CD14-positive monocyte (primary cell): ENCODE results near the gene OLFM2. TPM values are rescaled to one million over a fixed set of nuclear protein-coding genes. Genes with fewer than 3 reads are reported as not detected.

Source experiments
- DNase-seq, 3 donors: peaks; one replicate each; pipeline ENCODE4 v3.0.0-alpha.2; 2011 to 2022
- H2AFZ ChIP-seq: 2 replicates; pipeline ENCODE4 v1.6.0; 2012; ENCODE audit warnings: mild to moderate bottlenecking, low read depth, low read length, inconsistent platforms; ENCODE audit not compliant: insufficient read depth, poor library complexity, severe bottlenecking
- H3K27ac ChIP-seq, 2 donors: 1 replicate in 1 of 2; 2 replicates in 1 of 2; pipeline ENCODE4 v1.5.1; 2012 to 2013; ENCODE audit warnings: low read length in 2 of 2, control low read depth in 1 of 2, inconsistent platforms in 1 of 2, low read depth in 1 of 2, mild to moderate bottlenecking in 1 of 2
- H3K27me3 ChIP-seq, 2 donors: one replicate each; pipeline versions ENCODE4 v1.6.0 to v1.6.1; 2011 to 2013; ENCODE audit warnings: low read length in 2 of 2; ENCODE audit not compliant: control insufficient read depth in 2 of 2, insufficient read depth in 2 of 2
- H3K36me3 ChIP-seq, 2 donors: replicated peaks in 1 of 2; 1 replicate in 1 of 2; 2 replicates in 1 of 2; pipeline versions ENCODE4 v1.5.1 to v1.6.1; 2012 to 2013; ENCODE audit warnings: low read length in 2 of 2, control low read depth in 1 of 2, inconsistent platforms in 1 of 2, mild to moderate bottlenecking in 1 of 2; ENCODE audit not compliant: insufficient read depth in 2 of 2, control insufficient read depth in 1 of 2
- H3K4me1 ChIP-seq, 2 donors: 1 replicate in 1 of 2; 2 replicates in 1 of 2; pipeline versions ENCODE4 v1.5.1 to v1.6.1; 2012 to 2013; ENCODE audit warnings: low read length in 2 of 2, control low read depth in 1 of 2, inconsistent platforms in 1 of 2, mild to moderate bottlenecking in 1 of 2, moderate library complexity in 1 of 2; ENCODE audit not compliant: insufficient read depth in 2 of 2, control insufficient read depth in 1 of 2
- H3K4me2 ChIP-seq: replicated peaks from 2 replicates; pipeline ENCODE3; 2012; ENCODE audit warnings: low read length, moderate library complexity, mild to moderate bottlenecking; ENCODE audit not compliant: poor library complexity, severe bottlenecking; ENCODE audit errors: extremely low read depth
- H3K4me3 ChIP-seq, 3 experiments: fragments of 200-600 bp in 1 of 3; sonication (generic) in 1 of 3; replicated peaks in 1 of 3; 1 replicate in 2 of 3; 2 replicates in 1 of 3; pipeline ENCODE4 v1.5.1; 2011 to 2013; ENCODE audit warnings: low read length in 3 of 3, mild to moderate bottlenecking in 3 of 3, control low read depth in 2 of 3, low read depth in 2 of 3, inconsistent platforms in 1 of 3, moderate library complexity in 1 of 3
- H3K79me2 ChIP-seq: 2 replicates; pipeline ENCODE4 v1.6.0; 2012; ENCODE audit warnings: mild to moderate bottlenecking, control low read depth, inconsistent platforms, low read length, moderate library complexity; ENCODE audit not compliant: insufficient read depth
- H3K9ac ChIP-seq: 2 replicates; pipeline ENCODE4 v1.6.0; 2017; ENCODE audit warnings: low read length, mild to moderate bottlenecking; ENCODE audit not compliant: insufficient read depth, poor library complexity, severe bottlenecking
- H3K9me3 ChIP-seq, 2 donors: replicated peaks in 1 of 2; 1 replicate in 1 of 2; 2 replicates in 1 of 2; pipeline versions ENCODE4 v1.5.1 to v1.6.1; 2012 to 2013; ENCODE audit warnings: low read length in 2 of 2, control low read depth in 1 of 2; ENCODE audit not compliant: control insufficient read depth in 1 of 2, insufficient read depth in 1 of 2
- H4K20me1 ChIP-seq: 2 replicates; pipeline ENCODE4 v1.6.0; 2012; ENCODE audit warnings: mild to moderate bottlenecking, low read length, control low read depth, moderate library complexity; ENCODE audit not compliant: insufficient read depth
- H3K27ac Mint-ChIP-seq, 7 donors: one replicate each; pipeline ENCODE4 v1.8.0; 2020; ENCODE audit warnings: mild to moderate bottlenecking in 7 of 7, mixed read lengths in 7 of 7, moderate library complexity in 6 of 7, inconsistent platforms in 2 of 7
- H3K27me3 Mint-ChIP-seq, 3 donors: one replicate each; pipeline ENCODE4 v1.8.0; 2021 to 2022; ENCODE audit warnings: low read depth in 3 of 3, mild to moderate bottlenecking in 3 of 3, mixed read lengths in 3 of 3, moderate library complexity in 3 of 3, inconsistent platforms in 1 of 3
- H3K36me3 Mint-ChIP-seq, 2 donors: one replicate each; pipeline ENCODE4 v1.8.0; 2020; ENCODE audit warnings: mixed read lengths in 2 of 2, inconsistent platforms in 1 of 2, mild to moderate bottlenecking in 1 of 2
- H3K4me1 Mint-ChIP-seq: one replicate; pipeline ENCODE4 v1.8.0; 2020; ENCODE audit warnings: mild to moderate bottlenecking, mixed read lengths
- H3K4me3 Mint-ChIP-seq, 2 donors: one replicate each; pipeline ENCODE4 v1.8.0; 2020; ENCODE audit warnings: mild to moderate bottlenecking in 2 of 2, mixed read lengths in 2 of 2, moderate library complexity in 1 of 2
- H3K9me3 Mint-ChIP-seq, 7 donors: one replicate each; pipeline ENCODE4 v1.8.0; 2020 to 2022; ENCODE audit warnings: mixed read lengths in 7 of 7, mild to moderate bottlenecking in 6 of 7, moderate library complexity in 6 of 7, inconsistent platforms in 2 of 7
- WGBS: methylation state at CpG from one replicate; pipeline ENCODE4 v1.1.5; 2013; ENCODE audit warnings: missing lambda C conversion rate; ENCODE audit not compliant: insufficient coverage; 5-methylcytosine and 5-hydroxymethylcytosine counted together
- intact Hi-C, 2 donors: fragments of 100-400 bp; cut with micrococcal nuclease; formaldehyde crosslinking; loops; one replicate each; pipeline versions ENCODE4 v1.15.0 to v1.15.1; 2023
- polyA plus RNA-seq, 3 donors: library from polyadenylated mRNA; depleted of rRNA in 1 of 3; unstranded in 2 of 3; stranded (reverse) in 1 of 3; fragments of 300-500 nt in 2 of 3; fragments of >200 nt in 1 of 3; fragmentation: Illumina TruSeq in 2 of 3; gene quantifications; 1 replicate in 2 of 3; 2 replicates in 1 of 3; pipeline ENCODE4 v1.2.3, GENCODE V29; 2012 to 2021
- TF ChIP-seq, protein P1 (sequence below): fragments of 200-600 bp; IDR thresholded peaks from one replicate; pipeline ENCODE4 v1.8.0; 2022; ENCODE audit warnings: antibody characterized with exemption, mild to moderate bottlenecking

OLFM2 gene
- polyA plus RNA-seq, 3 donors, result not detected

DNA sequence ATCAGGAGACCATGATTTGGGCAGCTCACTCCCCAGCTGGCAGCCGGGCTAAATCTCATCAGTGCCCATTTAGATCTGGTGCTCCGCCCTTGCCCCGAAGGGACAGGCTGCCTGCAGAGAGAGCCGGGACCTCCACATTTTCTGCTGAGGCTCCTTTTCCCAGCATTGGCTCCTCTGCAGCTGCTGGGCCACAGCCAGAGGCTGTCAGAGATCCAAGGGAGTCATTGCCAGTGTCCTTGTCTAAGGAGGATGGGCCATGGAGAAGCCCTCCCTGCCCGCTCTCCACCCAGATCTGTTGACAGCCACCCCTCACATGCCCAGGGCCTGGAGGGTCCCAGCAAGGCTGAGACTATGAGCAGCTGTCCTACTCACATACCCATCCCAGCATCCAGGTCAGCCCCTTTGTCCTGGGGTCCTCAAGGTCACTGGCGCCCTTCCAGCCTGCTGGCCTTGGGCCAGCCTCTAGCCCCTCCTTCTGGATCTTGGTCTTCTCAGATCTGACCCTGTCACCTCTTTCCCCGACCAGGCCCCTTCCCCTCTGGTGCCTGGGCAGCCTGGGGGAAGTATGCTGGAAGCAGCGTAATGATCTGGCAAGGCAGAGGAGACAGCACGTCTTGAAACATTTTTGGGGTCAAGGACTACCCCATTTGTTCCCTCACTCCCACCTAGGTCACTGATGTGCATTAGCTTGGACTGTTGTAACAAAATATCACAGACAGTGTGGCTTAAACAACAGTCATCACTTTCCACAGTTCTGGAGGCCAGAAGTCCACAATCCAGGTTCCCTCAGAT is 93.3 kb downstream of the OLFM2 start:
- no peak overlapping the region for H2AFZ ChIP-seq
- peaks cover 7% of the 10 kb centered on the region for H4K20me1 ChIP-seq
- H3K4me2 ChIP-seq, result no peak overlapping the region
- H3K36me3 ChIP-seq, result peaks cover 93 to 100% of the 10 kb centered on the region in 2 donors
- intact Hi-C loops, result no loop called here
- H3K27me3 ChIP-seq, result no peaks in the 10 kb centered on the region
- no peaks in the 10 kb centered on the region for H3K4me1 ChIP-seq
- H3K4me3 ChIP-seq, result no peak overlapping the region
- peaks cover 21 to 28% (median 23%) of the 10 kb centered on the region in 7 donors for H3K9me3 Mint-ChIP-seq
- H3K27ac Mint-ChIP-seq, result no peak overlapping the region
- no peak overlapping the region for H3K27ac ChIP-seq
- no peak for DNase-seq
- H3K4me1 Mint-ChIP-seq, result no peaks in the 10 kb centered on the region
- H3K79me2 ChIP-seq, result peaks cover 32% of the 10 kb centered on the region
- TF ChIP-seq, protein P1, sequence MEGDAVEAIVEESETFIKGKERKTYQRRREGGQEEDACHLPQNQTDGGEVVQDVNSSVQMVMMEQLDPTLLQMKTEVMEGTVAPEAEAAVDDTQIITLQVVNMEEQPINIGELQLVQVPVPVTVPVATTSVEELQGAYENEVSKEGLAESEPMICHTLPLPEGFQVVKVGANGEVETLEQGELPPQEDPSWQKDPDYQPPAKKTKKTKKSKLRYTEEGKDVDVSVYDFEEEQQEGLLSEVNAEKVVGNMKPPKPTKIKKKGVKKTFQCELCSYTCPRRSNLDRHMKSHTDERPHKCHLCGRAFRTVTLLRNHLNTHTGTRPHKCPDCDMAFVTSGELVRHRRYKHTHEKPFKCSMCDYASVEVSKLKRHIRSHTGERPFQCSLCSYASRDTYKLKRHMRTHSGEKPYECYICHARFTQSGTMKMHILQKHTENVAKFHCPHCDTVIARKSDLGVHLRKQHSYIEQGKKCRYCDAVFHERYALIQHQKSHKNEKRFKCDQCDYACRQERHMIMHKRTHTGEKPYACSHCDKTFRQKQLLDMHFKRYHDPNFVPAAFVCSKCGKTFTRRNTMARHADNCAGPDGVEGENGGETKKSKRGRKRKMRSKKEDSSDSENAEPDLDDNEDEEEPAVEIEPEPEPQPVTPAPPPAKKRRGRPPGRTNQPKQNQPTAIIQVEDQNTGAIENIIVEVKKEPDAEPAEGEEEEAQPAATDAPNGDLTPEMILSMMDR, result no peak
- peaks cover 87 to 96% of the 10 kb centered on the region in 2 donors for H3K36me3 Mint-ChIP-seq
- WGBS, result 95% methylated on average over 6 of the region's 9 CpGs
- H3K4me3 Mint-ChIP-seq, result no peak overlapping the region
- H3K9me3 ChIP-seq, result peaks cover 25 to 30% of the 10 kb centered on the region in 2 donors
- peaks cover 0 to 3% (median 0%) of the 10 kb centered on the region in 3 donors for H3K27me3 Mint-ChIP-seq
- H3K9ac ChIP-seq, result no peak overlapping the region

DNA sequence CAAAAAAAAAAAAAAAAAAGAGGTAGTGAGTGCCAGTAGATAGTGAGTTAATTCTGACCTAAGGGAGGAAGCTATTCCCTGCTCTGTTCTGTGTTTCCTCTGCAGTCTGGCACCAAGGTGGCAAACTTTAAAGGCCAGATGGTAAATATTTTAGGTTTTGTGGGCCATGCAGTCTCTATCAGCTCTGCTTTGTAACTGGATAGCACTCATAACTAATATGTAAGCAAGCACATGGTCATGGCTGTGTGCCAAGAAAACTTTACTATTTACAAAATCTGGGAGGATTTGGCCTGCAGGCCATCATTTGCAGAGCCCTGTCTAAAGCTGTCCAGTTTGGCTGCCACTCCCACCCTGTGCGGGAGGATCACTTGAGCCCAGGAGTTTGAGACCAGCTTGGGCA is 96.9 kb downstream of the OLFM2 start:
- Histone ChIP-seq H3K79me2 (peaks cover 46% of the 10 kb centered on the region), H3K9me3 (peaks cover 25 to 30% of the 10 kb centered on the region in 2 donors), H3K27me3 (no peaks in the 10 kb centered on the region), H2AFZ (no peak overlapping the region), H4K20me1 (peaks cover 1% of the 10 kb centered on the region), H3K4me1 (peaks cover 11 to 14% of the 10 kb centered on the region in 2 donors), H3K9ac (no peak overlapping the region), H3K36me3 (peaks cover 64 to 66% of the 10 kb centered on the region in 2 donors), H3K4me3 (no peak overlapping the region), H3K27ac (no peak overlapping the region), H3K4me2 (no peak overlapping the region)
- Mint-ChIP-seq H3K27ac (no peak overlapping the region), H3K27me3 (peaks cover 0 to 3% (median 0%) of the 10 kb centered on the region in 3 donors), H3K36me3 (peaks cover 58 to 68% of the 10 kb centered on the region in 2 donors), H3K4me3 (no peak overlapping the region), H3K4me1 (peaks cover 12% of the 10 kb centered on the region), H3K9me3 (peaks cover 21 to 28% (median 23%) of the 10 kb centered on the region in 7 donors)
- intact Hi-C loops, result no loop called here
- TF ChIP-seq, protein P1, result no peak
- WGBS, result 100% methylated on average over 1 of the region's 1 CpG
- no peak for DNase-seq
